ENCODE results near the gene FOXP1. TPM values are rescaled to one million over a fixed set of nuclear protein-coding genes. Genes with fewer than 3 reads are reported as not detected.

Gene FOXP1
- total RNA-seq, 2 donors from 2014 or later, result 41.7 to 94.3 TPM

DNA sequence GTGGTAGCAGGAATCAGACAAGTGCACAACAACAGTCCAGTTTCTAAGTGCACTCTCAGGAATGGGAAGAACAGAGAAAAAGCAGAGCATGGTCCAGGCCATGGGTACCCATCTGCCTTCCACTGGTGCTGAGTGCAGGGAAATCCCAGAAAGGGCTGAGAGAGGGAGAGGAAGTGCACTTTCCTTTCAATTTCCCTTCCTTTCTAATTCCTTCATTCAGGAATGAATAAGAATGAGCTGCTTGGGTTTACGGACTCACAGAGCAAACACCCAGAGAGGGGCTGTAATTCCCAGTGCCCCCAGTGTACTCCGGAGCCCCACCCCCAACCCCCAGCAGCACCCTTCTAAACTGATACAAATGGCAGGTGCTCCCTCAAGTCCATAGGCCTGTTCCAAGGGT is 300.6 kb downstream of the FOXP1 start:
- H3K4me3 Mint-ChIP-seq, result no peak overlapping the region
- DNase-seq, result no peak

GRCh38 chr3:71281280-71281679 is 302.2 kb downstream of the FOXP1 start:
- H3K27ac Mint-ChIP-seq, result no peak overlapping the region

More for the DNA sequence above, 300.6 kb downstream of the FOXP1 start:
- 74% methylated on average over 2 of the region's 2 CpGs; no CpG with 5 or more reads in 1 of the 2 experiments for WGBS, 2 experiments (ENCODE audit: insufficient coverage in 1 of 2, insufficient read length in 1 of 2)
- Histone ChIP-seq H3K36me3 (ENCODE audit: control insufficient read depth, insufficient read depth, low read length) (no peaks in the 10 kb centered on the region), H3K9ac (ENCODE audit: extremely low read depth, low read length, poor library complexity, severe bottlenecking) (no peak overlapping the region), H3K4me3 (ENCODE audit: low read length) (no peak overlapping the region), H3K27me3 (ENCODE audit: control insufficient read depth, insufficient read depth, low read length, poor library complexity, severe bottlenecking) (no peaks in the 10 kb centered on the region), H3K9me3 (ENCODE audit: control insufficient read depth, low read length) (no peaks in the 10 kb centered on the region), H3K27ac (ENCODE audit: low read depth, low read length) (no peak overlapping the region), H3K4me1 (ENCODE audit: control insufficient read depth, insufficient read depth, low read length) (no peaks in the 10 kb centered on the region)
- Mint-ChIP-seq H3K27me3 (ENCODE audit: insufficient read depth) (no peaks in the 10 kb centered on the region), H3K27ac (no peak overlapping the region), H3K36me3 (ENCODE audit: low read depth) (peaks cover under 1% of the 10 kb centered on the region), H3K9me3 (no peaks in the 10 kb centered on the region), H3K4me1 (peaks cover 4% of the 10 kb centered on the region)
- TF ChIP-seq, protein P1, sequence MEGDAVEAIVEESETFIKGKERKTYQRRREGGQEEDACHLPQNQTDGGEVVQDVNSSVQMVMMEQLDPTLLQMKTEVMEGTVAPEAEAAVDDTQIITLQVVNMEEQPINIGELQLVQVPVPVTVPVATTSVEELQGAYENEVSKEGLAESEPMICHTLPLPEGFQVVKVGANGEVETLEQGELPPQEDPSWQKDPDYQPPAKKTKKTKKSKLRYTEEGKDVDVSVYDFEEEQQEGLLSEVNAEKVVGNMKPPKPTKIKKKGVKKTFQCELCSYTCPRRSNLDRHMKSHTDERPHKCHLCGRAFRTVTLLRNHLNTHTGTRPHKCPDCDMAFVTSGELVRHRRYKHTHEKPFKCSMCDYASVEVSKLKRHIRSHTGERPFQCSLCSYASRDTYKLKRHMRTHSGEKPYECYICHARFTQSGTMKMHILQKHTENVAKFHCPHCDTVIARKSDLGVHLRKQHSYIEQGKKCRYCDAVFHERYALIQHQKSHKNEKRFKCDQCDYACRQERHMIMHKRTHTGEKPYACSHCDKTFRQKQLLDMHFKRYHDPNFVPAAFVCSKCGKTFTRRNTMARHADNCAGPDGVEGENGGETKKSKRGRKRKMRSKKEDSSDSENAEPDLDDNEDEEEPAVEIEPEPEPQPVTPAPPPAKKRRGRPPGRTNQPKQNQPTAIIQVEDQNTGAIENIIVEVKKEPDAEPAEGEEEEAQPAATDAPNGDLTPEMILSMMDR (conservative IDR thresholded peaks at IDR 0.05), result no peak

DNA sequence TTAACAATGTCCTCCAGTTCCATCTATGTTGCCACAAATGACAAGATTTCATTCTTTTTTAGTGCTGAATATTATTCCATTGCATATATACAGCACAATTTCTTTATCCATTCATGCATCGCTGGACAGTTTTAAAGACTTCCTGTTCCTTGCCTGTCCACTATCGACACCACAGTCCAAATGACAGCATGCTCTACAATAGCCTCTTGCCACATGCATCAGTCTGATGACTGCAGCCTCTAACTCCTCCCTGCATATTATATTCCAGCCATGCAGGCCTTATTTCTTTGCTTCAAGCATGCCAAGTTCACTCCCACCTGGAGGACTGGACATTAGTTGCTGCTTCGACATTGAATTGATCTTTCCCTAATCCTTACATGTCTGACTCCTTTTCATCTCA is 306.2 kb downstream of the FOXP1 start:
- Histone ChIP-seq H3K4me1 (ENCODE audit: control insufficient read depth, insufficient read depth, low read length) (no peaks in the 10 kb centered on the region), H3K9me3 (ENCODE audit: control insufficient read depth, low read length) (no peaks in the 10 kb centered on the region), H3K4me3 (ENCODE audit: low read length) (no peak overlapping the region), H3K9ac (ENCODE audit: extremely low read depth, low read length, poor library complexity, severe bottlenecking) (no peak overlapping the region), H3K36me3 (ENCODE audit: control insufficient read depth, insufficient read depth, low read length) (no peaks in the 10 kb centered on the region), H3K27me3 (ENCODE audit: control insufficient read depth, insufficient read depth, low read length, poor library complexity, severe bottlenecking) (no peaks in the 10 kb centered on the region), H3K27ac (ENCODE audit: low read depth, low read length) (no peak overlapping the region)
- TF ChIP-seq, protein P1 (conservative IDR thresholded peaks at IDR 0.05), result no peak
- Mint-ChIP-seq H3K27me3 (ENCODE audit: insufficient read depth) (no peaks in the 10 kb centered on the region), H3K4me3 (no peak overlapping the region), H3K9me3 (no peaks in the 10 kb centered on the region), H3K4me1 (peaks cover 16% of the 10 kb centered on the region), H3K27ac (no peak overlapping the region), H3K36me3 (ENCODE audit: low read depth) (no peaks in the 10 kb centered on the region)
- WGBS, 2 experiments (ENCODE audit: insufficient coverage in 1 of 2, insufficient read length in 1 of 2), result 85 to 93% methylated on average over 2 to 3 of the region's 3 CpGs
- no peak for DNase-seq

More at GRCh38 chr3:71281280-71281679, 302.2 kb downstream of the FOXP1 start:
- Mint-ChIP-seq H3K9me3 (no peaks in the 10 kb centered on the region), H3K4me3 (no peak overlapping the region), H3K36me3 (ENCODE audit: low read depth) (no peaks in the 10 kb centered on the region), H3K4me1 (peaks cover 4% of the 10 kb centered on the region), H3K27me3 (ENCODE audit: insufficient read depth) (no peaks in the 10 kb centered on the region)
- H3K27ac ChIP-seq (ENCODE audit: low read depth, low read length), result no peak overlapping the region
- no peaks in the 10 kb centered on the region for H3K4me1 ChIP-seq (ENCODE audit: control insufficient read depth, insufficient read depth, low read length)
- H3K4me3 ChIP-seq (ENCODE audit: low read length), result no peak overlapping the region
- DNase-seq, result no peak
- no peak overlapping the region for H3K9ac ChIP-seq (ENCODE audit: extremely low read depth, low read length, poor library complexity, severe bottlenecking)
- no peaks in the 10 kb centered on the region for H3K36me3 ChIP-seq (ENCODE audit: control insufficient read depth, insufficient read depth, low read length)
- H3K9me3 ChIP-seq (ENCODE audit: control insufficient read depth, low read length), result no peaks in the 10 kb centered on the region
- TF ChIP-seq, protein P1 (conservative IDR thresholded peaks at IDR 0.05), result no peak
- WGBS, 2 experiments (ENCODE audit: insufficient coverage in 1 of 2, insufficient read length in 1 of 2), result 90 to 100% methylated on average over 1 to 7 of the region's 7 CpGs
- no peaks in the 10 kb centered on the region for H3K27me3 ChIP-seq (ENCODE audit: control insufficient read depth, insufficient read depth, low read length, poor library complexity, severe bottlenecking)
